Type B pancreatic cell (in vitro differentiated cells): ENCODE data around the gene ACOD1. TPM values are rescaled to one million over a fixed set of nuclear protein-coding genes. Genes with fewer than 3 reads are reported as not detected.

Experiments used
- DNase-seq: peaks from one replicate; pipeline ENCODE4 v3.0.0; 2021; ENCODE audit warnings: mixed read lengths; ENCODE audit not compliant: unreplicated experiment; ENCODE audit errors: extremely low spot score
- H3K27ac Mint-ChIP-seq: 2 replicates; pipeline ENCODE4 v1.8.0; 2021; ENCODE audit warnings: mild to moderate bottlenecking, mixed read lengths
- H3K27me3 Mint-ChIP-seq: 2 replicates; pipeline ENCODE4 v1.8.0; 2021; ENCODE audit warnings: mixed read lengths
- H3K36me3 Mint-ChIP-seq: 2 replicates; pipeline ENCODE4 v1.8.0; 2021; ENCODE audit warnings: mixed read lengths
- H3K4me1 Mint-ChIP-seq: one replicate; pipeline ENCODE4 v1.8.0; 2021; ENCODE audit warnings: mixed read lengths; ENCODE audit not compliant: unreplicated experiment
- H3K4me3 Mint-ChIP-seq: 2 replicates; pipeline ENCODE4 v1.8.0; 2021; ENCODE audit warnings: mild to moderate bottlenecking, mixed read lengths
- H3K9me3 Mint-ChIP-seq: 2 replicates; pipeline ENCODE4 v1.8.0; 2021; ENCODE audit warnings: mixed read lengths
- total RNA-seq: library from RNA; stranded (reverse); gene quantifications from 2 replicates; pipeline ENCODE4 v1.2.1, GENCODE V29; 2021; ENCODE audit warnings: low replicate concordance
- TF ChIP-seq, protein P1 (sequence below): fragments of 200-600 bp; sonication (generic); conservative IDR thresholded peaks from 2 replicates; pipeline ENCODE4 v1.5.0; 2021; ENCODE audit warnings: antibody characterized with exemption, mild to moderate bottlenecking

Gene ACOD1
- total RNA-seq, 1 donor from 2014 or later = not detected

DNA sequence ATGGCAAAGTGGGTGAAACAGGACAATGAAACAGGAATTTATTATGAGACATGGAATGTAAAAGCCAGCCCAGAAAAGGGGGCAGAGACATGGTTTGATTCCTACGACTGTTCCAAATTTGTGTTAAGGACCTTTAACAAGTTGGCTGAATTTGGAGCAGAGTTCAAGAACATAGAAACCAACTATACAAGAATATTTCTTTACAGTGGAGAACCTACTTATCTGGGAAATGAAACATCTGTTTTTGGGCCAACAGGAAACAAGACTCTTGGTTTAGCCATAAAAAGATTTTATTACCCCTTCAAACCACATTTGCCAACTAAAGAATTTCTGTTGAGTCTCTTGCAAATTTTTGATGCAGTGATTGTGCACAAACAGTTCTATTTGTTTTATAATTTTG is 52.2 kb downstream of the ACOD1 start:
- no peak overlapping the region for H3K27ac Mint-ChIP-seq
- H3K36me3 Mint-ChIP-seq = peaks cover 38% of the 10 kb centered on the region
- H3K27me3 Mint-ChIP-seq = no peaks in the 10 kb centered on the region
- no peaks in the 10 kb centered on the region for H3K9me3 Mint-ChIP-seq
- no peak overlapping the region for H3K4me3 Mint-ChIP-seq
- TF ChIP-seq, protein P1, sequence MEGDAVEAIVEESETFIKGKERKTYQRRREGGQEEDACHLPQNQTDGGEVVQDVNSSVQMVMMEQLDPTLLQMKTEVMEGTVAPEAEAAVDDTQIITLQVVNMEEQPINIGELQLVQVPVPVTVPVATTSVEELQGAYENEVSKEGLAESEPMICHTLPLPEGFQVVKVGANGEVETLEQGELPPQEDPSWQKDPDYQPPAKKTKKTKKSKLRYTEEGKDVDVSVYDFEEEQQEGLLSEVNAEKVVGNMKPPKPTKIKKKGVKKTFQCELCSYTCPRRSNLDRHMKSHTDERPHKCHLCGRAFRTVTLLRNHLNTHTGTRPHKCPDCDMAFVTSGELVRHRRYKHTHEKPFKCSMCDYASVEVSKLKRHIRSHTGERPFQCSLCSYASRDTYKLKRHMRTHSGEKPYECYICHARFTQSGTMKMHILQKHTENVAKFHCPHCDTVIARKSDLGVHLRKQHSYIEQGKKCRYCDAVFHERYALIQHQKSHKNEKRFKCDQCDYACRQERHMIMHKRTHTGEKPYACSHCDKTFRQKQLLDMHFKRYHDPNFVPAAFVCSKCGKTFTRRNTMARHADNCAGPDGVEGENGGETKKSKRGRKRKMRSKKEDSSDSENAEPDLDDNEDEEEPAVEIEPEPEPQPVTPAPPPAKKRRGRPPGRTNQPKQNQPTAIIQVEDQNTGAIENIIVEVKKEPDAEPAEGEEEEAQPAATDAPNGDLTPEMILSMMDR = no peak
- DNase-seq = no peak
- H3K4me1 Mint-ChIP-seq = peaks cover 16% of the 10 kb centered on the region

GRCh38 chr13:77001540-77001939 is 53.2 kb downstream of the ACOD1 start:
- no peaks in the 10 kb centered on the region for H3K9me3 Mint-ChIP-seq
- peak overlapping the region; percentile 16 for H3K27ac Mint-ChIP-seq
- H3K4me3 Mint-ChIP-seq = no peak overlapping the region
- peaks cover 16% of the 10 kb centered on the region for H3K4me1 Mint-ChIP-seq
- TF ChIP-seq, protein P1 = no peak
- no peak for DNase-seq
- peaks cover 34% of the 10 kb centered on the region for H3K36me3 Mint-ChIP-seq
- H3K27me3 Mint-ChIP-seq = no peaks in the 10 kb centered on the region

DNA sequence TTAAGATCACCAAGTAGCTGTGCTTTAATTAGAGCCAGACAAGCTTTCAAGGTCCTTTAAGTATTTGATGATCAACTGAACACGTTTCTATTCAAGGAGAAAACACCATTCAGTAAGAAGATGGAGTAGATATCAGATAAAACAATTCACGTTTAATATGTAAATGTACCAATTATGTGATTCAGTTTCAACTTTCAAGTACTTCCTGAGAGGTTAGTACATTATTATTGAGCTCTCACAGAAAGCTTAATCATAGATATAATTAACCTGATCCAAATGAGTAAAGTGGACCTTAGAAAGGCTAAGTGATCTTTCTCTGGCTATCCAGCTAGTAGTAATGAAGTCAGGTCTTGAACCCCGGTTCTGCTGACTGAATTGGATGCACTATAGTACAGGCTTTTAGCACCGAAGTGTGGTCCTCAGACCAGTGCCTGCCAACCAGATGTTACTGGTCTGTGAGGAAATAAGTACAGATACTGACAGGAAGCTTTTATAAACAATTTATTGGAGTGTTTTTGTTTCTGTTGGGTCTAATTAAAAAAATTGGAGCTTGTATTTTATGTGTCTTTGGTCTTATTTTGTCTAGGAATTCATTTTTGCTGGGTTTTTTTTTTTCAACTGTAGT is 53.8 kb downstream of the ACOD1 start:
- Mint-ChIP-seq H3K36me3 (peaks cover 32% of the 10 kb centered on the region), H3K4me3 (no peak overlapping the region), H3K4me1 (peaks cover 16% of the 10 kb centered on the region), H3K27ac (peak overlapping the region; percentile 16), H3K9me3 (no peaks in the 10 kb centered on the region), H3K27me3 (no peaks in the 10 kb centered on the region)
- TF ChIP-seq, protein P1 = no peak
- no peak for DNase-seq

DNA sequence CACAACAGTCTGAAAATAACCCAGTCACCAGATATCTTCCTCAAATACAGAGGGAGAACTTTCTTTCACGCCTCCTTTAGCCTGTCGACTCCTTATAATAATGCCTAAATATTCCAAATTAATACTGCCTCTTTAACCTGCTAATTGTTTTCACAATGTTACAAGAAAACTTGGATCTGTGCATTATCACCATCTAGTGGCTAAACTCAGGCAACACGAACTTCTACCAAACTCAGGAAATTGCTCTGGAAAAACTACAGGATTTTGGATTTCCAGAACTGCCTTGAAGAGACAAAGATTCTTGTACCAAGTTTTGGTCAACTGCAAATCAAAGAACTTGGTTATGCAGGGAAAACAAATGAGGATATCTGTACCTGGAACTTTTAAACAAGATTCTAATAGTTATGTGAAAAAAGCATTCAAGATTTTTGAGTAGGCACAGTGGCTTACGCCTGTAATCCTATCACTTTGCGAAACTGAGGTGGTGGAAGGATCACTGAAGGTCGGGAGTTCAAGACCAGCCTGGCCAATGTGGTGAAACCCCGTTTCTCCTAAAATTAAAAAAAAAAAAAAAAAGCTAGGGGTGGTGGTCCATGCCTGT is 54.4 kb downstream of the ACOD1 start:
- H3K4me3 Mint-ChIP-seq = no peak overlapping the region
- TF ChIP-seq, protein P1 = peak; percentile 74
- DNase-seq = no peak
- no peak overlapping the region for H3K27ac Mint-ChIP-seq
- H3K4me1 Mint-ChIP-seq = peaks cover 16% of the 10 kb centered on the region
- no peaks in the 10 kb centered on the region for H3K27me3 Mint-ChIP-seq
- H3K36me3 Mint-ChIP-seq = peaks cover 35% of the 10 kb centered on the region
- H3K9me3 Mint-ChIP-seq = no peaks in the 10 kb centered on the region

Other genes starting within 250 kb of the ACOD1 start
- gene KCTD12, start 62.1 kb upstream of the ACOD1 start, total RNA-seq = 59.3 and 154 TPM in 2 replicates
- 24.9 and 25.6 TPM in 2 replicates for gene CLN5, start 43.6 kb downstream of the ACOD1 start, total RNA-seq
- 28.7 and 36.6 TPM in 2 replicates for gene FBXL3, start 78.6 kb downstream of the ACOD1 start, total RNA-seq